Neuronal stem cell (in vitro differentiated cells): ENCODE data around the gene PDCD1.

ENCODE experiments used
- DNase-seq: peaks from one replicate; pipeline ENCODE4 v3.0.0-alpha.2; 2013; ENCODE audit warnings: low spot score
- H2AFZ ChIP-seq: one replicate; pipeline ENCODE4 v1.6.1; 2013; ENCODE audit warnings: mild to moderate bottlenecking, low read length, inconsistent platforms
- H2AK5ac ChIP-seq: 2 replicates; pipeline ENCODE4 v1.6.1; 2013; ENCODE audit warnings: low read depth, mild to moderate bottlenecking, inconsistent platforms, low read length, moderate library complexity, mixed read lengths
- H2BK120ac ChIP-seq: 2 replicates; pipeline ENCODE4 v1.6.1; 2013; ENCODE audit warnings: low read depth, mild to moderate bottlenecking, inconsistent platforms, low read length, moderate library complexity, mixed read lengths
- H2BK12ac ChIP-seq: one replicate; pipeline ENCODE4 v1.6.1; 2013; ENCODE audit warnings: low read length, inconsistent platforms
- H2BK15ac ChIP-seq: 2 replicates; pipeline ENCODE4 v1.6.1; 2013; ENCODE audit warnings: mild to moderate bottlenecking, low read length, inconsistent platforms, mixed read lengths
- H2BK5ac ChIP-seq: one replicate; pipeline ENCODE4 v1.6.1; 2013; ENCODE audit warnings: inconsistent platforms, mild to moderate bottlenecking, low read length, moderate library complexity
- H3K14ac ChIP-seq: one replicate; pipeline ENCODE4 v1.6.1; 2013; ENCODE audit warnings: low read length, inconsistent platforms
- H3K18ac ChIP-seq: 2 replicates; pipeline ENCODE4 v1.6.1; 2013; ENCODE audit warnings: low read length, inconsistent platforms
- H3K23ac ChIP-seq: 2 replicates; pipeline ENCODE4 v1.6.1; 2013; ENCODE audit warnings: low read depth, mild to moderate bottlenecking, mixed read lengths, low read length, inconsistent platforms; ENCODE audit not compliant: poor library complexity
- H3K27ac ChIP-seq: replicated peaks from 3 replicates; pipeline ENCODE4 v1.5.1; 2013; ENCODE audit warnings: low read length, inconsistent platforms
- H3K27me3 ChIP-seq, 3 experiments: 2 replicates each; pipeline ENCODE4 v1.6.1; 2013; ENCODE audit warnings: low read length in 3 of 3, mild to moderate bottlenecking in 2 of 3, inconsistent platforms in 1 of 3, low read depth in 1 of 3, mixed read lengths in 1 of 3, moderate library complexity in 1 of 3; ENCODE audit not compliant: control insufficient read depth in 3 of 3, insufficient read depth in 3 of 3
- H3K36me3 ChIP-seq, 2 donors: replicated peaks in 1 of 2; 2 replicates each; pipeline ENCODE4 v1.6.1; 2013; ENCODE audit warnings: low read length in 2 of 2; ENCODE audit not compliant: control insufficient read depth in 2 of 2, insufficient read depth in 2 of 2
- H3K4ac ChIP-seq: 2 replicates; pipeline ENCODE4 v1.6.1; 2013; ENCODE audit warnings: inconsistent platforms, mild to moderate bottlenecking, low read length, moderate library complexity
- H3K4me1 ChIP-seq, 2 donors: 1 replicate in 1 of 2; 2 replicates in 1 of 2; pipeline ENCODE4 v1.6.1; 2013; ENCODE audit warnings: low read length in 2 of 2, low read depth in 1 of 2; ENCODE audit not compliant: control insufficient read depth in 2 of 2, insufficient read depth in 1 of 2
- H3K4me2 ChIP-seq: one replicate; pipeline ENCODE4 v1.6.1; 2013; ENCODE audit warnings: mild to moderate bottlenecking, low read length, inconsistent platforms; ENCODE audit not compliant: insufficient read depth, poor library complexity, severe bottlenecking
- H3K4me3 ChIP-seq, 2 donors: 2 replicates each; pipeline ENCODE4 v1.5.1; 2013; ENCODE audit warnings: low read length in 2 of 2, mild to moderate bottlenecking in 2 of 2, inconsistent platforms in 1 of 2, moderate library complexity in 1 of 2
- H3K79me1 ChIP-seq: one replicate; pipeline ENCODE4 v1.6.1; 2013; ENCODE audit warnings: low read depth, mild to moderate bottlenecking, inconsistent platforms, low read length, moderate library complexity
- H3K9ac ChIP-seq: one replicate; pipeline ENCODE4 v1.6.1; 2013; ENCODE audit warnings: mild to moderate bottlenecking, low read depth, low read length, inconsistent platforms; ENCODE audit not compliant: poor library complexity
- H3K9me3 ChIP-seq, 2 donors: replicated peaks in 1 of 2; 2 replicates each; pipeline versions ENCODE3 to v1.6.1; 2013; ENCODE audit warnings: low read length in 2 of 2, mild to moderate bottlenecking in 2 of 2, inconsistent platforms in 1 of 2, low read depth in 1 of 2, mixed read lengths in 1 of 2, moderate library complexity in 1 of 2; ENCODE audit not compliant: control insufficient read depth in 2 of 2, insufficient read depth in 1 of 2
- H4K8ac ChIP-seq: one replicate; pipeline ENCODE4 v1.6.1; 2013; ENCODE audit warnings: low read depth, mild to moderate bottlenecking, inconsistent platforms, low read length, moderate library complexity
- H4K91ac ChIP-seq: one replicate; pipeline ENCODE4 v1.6.1; 2013; ENCODE audit warnings: low read length, low read depth, mild to moderate bottlenecking, inconsistent platforms; ENCODE audit not compliant: poor library complexity
- WGBS, 2 donors: extraction: QIAGEN DNeasy Blood & Tissue Kit; methylation state at CpG; one replicate each; pipeline ENCODE4 v1.1.7; 2013; ENCODE audit warnings: missing lambda C conversion rate in 2 of 2, mixed read lengths in 1 of 2; ENCODE audit not compliant: insufficient read length in 2 of 2, insufficient replicate concordance in 1 of 2; ENCODE audit errors: extremely low coverage in 2 of 2; 5-methylcytosine and 5-hydroxymethylcytosine counted together

PDCD1 gene

DNA sequence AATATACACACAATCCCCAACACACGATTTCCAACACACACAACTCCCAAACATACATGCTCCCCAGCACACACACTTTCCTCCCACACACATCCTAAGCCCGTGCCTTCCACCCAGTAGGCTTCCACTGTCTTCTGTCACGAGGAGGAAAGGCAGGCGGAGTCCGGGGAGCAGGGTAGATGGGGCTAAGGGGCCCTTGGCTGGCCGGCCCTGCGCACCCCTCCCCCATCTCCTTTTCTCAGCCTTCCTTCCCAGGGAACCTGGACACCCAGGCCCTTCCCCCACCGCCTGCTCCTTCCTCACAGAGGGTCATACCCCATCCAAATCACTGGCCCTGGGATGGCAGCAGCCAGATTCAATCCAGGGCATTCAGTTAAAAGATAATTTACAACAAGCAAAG is 3.4 kb upstream of the PDCD1 start:
- Histone ChIP-seq H3K27ac (no peak overlapping the region), H3K4me1 (peaks cover 0 to 19% of the 10 kb centered on the region in 2 donors), H3K27me3 (peaks cover 0 to 19% (median 15%) of the 10 kb centered on the region in 3 experiments), H3K9ac (no peak overlapping the region), H4K91ac (no peak overlapping the region), H3K4ac (peak overlapping the region; percentile 38), H3K4me3 (no peak overlapping the region), H3K79me1 (peaks cover 15% of the 10 kb centered on the region), H2AFZ (no peak overlapping the region), H2AK5ac (no peak overlapping the region), H3K4me2 (no peak overlapping the region), H3K9me3 (peaks cover 0 to 18% of the 10 kb centered on the region in 2 donors), H2BK5ac (no peak overlapping the region), H4K8ac (no peak overlapping the region), H3K18ac (no peak overlapping the region), H2BK12ac (no peak overlapping the region), H2BK120ac (no peak overlapping the region), H3K23ac (no peak overlapping the region), H3K14ac (no peak overlapping the region), H3K36me3 (peaks cover 0 to 8% of the 10 kb centered on the region in 2 donors), H2BK15ac (no peak overlapping the region)
- 100% methylated on average over 1 of the region's 8 CpGs; no CpG with 5 or more reads in 1 of the 2 donors for WGBS, 2 donors
- DNase-seq: no peak

DNA sequence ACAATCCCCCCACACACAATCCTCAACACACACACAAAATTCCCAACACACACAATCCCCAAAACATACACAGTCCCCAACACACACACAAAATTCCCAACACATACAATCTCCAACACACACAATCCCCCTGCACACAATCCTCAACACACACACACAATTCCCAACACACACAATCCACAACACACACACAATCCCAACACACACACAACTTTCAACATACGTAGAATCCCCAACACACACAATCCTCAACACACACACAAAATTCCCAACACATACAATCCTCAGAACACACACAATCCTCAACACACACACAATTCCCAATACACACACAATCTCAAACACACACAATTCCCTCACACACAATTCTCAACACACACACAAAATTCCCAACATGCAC is 2.6 kb upstream of the PDCD1 start:
- no peak overlapping the region for H2BK5ac ChIP-seq
- H2AK5ac ChIP-seq: no peak overlapping the region
- H3K23ac ChIP-seq: no peak overlapping the region
- peaks cover 0 to 16% of the 10 kb centered on the region in 2 donors for H3K4me1 ChIP-seq
- peaks cover 0 to 18% of the 10 kb centered on the region in 2 donors for H3K9me3 ChIP-seq
- H2BK120ac ChIP-seq: no peak overlapping the region
- no peak overlapping the region for H3K14ac ChIP-seq
- H3K4ac ChIP-seq: no peak overlapping the region
- H3K27ac ChIP-seq: no peak overlapping the region
- peaks cover 15% of the 10 kb centered on the region for H3K79me1 ChIP-seq
- no peak overlapping the region for H2BK15ac ChIP-seq
- no peak overlapping the region for H3K18ac ChIP-seq
- H2AFZ ChIP-seq: no peak overlapping the region
- peaks cover 0 to 19% (median 11%) of the 10 kb centered on the region in 3 experiments for H3K27me3 ChIP-seq
- H3K4me3 ChIP-seq: no peak overlapping the region
- no peak for DNase-seq
- 100% methylated on average over 1 of the region's 1 CpG for WGBS, 2 donors
- no peak overlapping the region for H4K91ac ChIP-seq
- H3K9ac ChIP-seq: no peak overlapping the region
- H4K8ac ChIP-seq: no peak overlapping the region
- peaks cover 0 to 8% of the 10 kb centered on the region in 2 donors for H3K36me3 ChIP-seq
- H3K4me2 ChIP-seq: no peak overlapping the region
- H2BK12ac ChIP-seq: no peak overlapping the region

DNA sequence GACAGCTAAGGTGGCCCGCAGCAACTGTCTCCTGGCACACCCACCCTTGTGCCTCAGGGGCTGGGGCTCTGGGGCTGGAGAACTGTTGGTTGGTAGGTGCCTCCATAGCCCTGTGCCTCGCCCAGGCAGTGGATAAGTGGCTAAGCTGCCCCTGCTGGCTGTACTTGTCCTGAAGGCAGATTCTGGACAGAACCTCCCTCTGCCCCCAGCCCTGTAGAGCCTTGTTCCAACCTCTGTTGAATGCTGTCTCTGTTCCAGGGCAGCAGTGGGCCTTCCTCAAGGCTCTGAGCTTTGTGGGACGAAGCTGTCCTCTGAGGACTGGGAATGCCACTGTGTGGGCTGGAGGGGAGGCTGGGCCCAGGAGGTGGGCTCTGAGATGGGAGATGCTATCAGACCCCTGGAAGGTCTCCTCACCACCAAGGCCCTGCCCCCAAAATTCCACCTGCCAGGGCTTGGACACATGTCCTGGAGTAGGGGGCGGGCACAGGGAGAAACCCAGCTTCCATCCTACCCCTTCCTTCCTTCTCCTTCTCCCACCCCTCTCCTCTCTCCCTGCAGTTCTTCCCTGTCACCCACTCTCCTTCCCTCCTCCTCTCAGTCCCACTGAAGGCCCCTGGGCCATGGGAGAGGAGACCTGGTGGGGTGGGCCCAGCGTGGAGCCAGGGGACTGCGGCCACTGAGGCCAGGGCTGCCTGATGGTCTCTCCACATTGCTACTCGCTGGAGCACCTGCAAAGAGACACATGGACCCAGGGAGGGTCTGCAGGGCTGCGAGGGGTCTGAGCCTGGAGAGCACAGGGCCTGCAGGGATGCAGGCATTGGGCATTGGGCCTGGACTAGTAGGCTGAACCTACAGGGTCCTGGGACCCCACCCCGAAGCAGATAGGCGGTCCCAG is 1.7 kb upstream of the PDCD1 start:
- Histone ChIP-seq H3K27ac (no peak overlapping the region), H2AK5ac (peak overlapping the region; percentile 25), H3K4me2 (no peak overlapping the region), H3K14ac (no peak overlapping the region), H3K4me1 (peaks cover 0 to 10% of the 10 kb centered on the region in 2 donors), H2AFZ (no peak overlapping the region), H4K8ac (no peak overlapping the region), H2BK12ac (peak overlapping the region; percentile 31), H3K36me3 (peaks cover 0 to 5% of the 10 kb centered on the region in 2 donors), H3K23ac (peak overlapping the region; percentile 67), H2BK15ac (no peak overlapping the region), H3K4me3 (no peak overlapping the region), H3K9me3 (peaks cover 0 to 13% of the 10 kb centered on the region in 2 donors), H2BK120ac (peak overlapping the region; percentile 47), H2BK5ac (no peak overlapping the region), H3K4ac (no peak overlapping the region), H3K27me3 (peaks cover 0 to 14% (median 12%) of the 10 kb centered on the region in 3 experiments), H4K91ac (no peak overlapping the region), H3K9ac (no peak overlapping the region), H3K79me1 (peaks cover 9% of the 10 kb centered on the region), H3K18ac (no peak overlapping the region)
- DNase-seq: no peak
- no CpG with 5 or more reads among the region's 10 CpGs for WGBS, 2 donors

DNA sequence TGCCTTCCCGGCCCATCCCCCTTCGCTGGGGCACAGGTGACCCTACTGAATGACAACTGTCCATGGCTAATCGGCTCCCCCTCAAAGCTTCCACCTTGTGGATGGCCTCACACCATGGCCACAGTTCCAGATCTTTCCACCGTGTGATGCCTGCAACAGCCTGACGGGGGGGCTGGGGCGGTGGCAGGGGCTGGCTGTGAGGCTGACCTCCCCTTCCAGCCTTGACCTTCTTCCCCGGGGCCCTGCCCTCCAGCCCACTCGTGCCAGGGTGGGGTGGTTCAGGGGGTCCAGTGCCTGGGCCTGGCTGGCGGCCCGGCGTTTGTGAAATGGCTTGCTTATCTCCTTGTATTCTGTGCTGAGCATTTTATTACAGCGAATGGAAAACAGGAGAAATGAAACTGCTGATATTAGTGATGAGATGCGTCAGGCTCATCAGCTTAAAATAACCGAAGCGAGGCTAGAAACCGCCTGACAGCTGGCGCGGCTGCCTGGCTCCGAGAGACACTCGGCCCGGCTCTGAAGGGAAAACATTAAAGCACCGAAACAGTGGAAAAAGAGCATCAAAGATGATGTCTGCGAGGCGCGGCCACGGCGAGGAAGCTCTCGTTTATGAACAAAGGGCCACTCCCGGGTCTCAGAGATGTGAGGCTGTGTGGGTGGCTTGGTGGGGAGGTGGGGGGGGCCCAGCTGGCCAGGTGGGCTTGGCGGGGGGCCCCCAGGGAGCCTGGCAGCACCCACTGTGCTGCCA is 916 bp upstream of the PDCD1 start:
- Histone ChIP-seq H3K36me3 (peaks cover 0 to 2% of the 10 kb centered on the region in 2 donors), H3K4me2 (no peak overlapping the region), H2BK5ac (peak overlapping the region; percentile 53), H2AK5ac (peak overlapping the region; percentile 83), H4K91ac (no peak overlapping the region), H3K23ac (peak overlapping the region; percentile 91), H3K4me3 (no peak overlapping the region), H4K8ac (no peak overlapping the region), H2BK120ac (no peak overlapping the region), H3K4me1 (peaks cover 0 to 3% of the 10 kb centered on the region in 2 donors), H2AFZ (no peak overlapping the region), H3K27me3 (peaks cover 0 to 15% (median 4%) of the 10 kb centered on the region in 3 experiments), H3K9me3 (peaks cover 0 to 6% of the 10 kb centered on the region in 2 donors), H2BK15ac (peak overlapping the region; percentile 67), H2BK12ac (peak overlapping the region; percentile 6), H3K18ac (no peak overlapping the region), H3K79me1 (peaks cover 2% of the 10 kb centered on the region), H3K4ac (no peak overlapping the region), H3K14ac (peak overlapping the region; percentile 63), H3K9ac (peak overlapping the region; percentile 44), H3K27ac (no peak overlapping the region)
- DNase-seq: no peak
- no CpG with 5 or more reads among the region's 30 CpGs for WGBS, 2 donors
